Measurements from ENCODE around the gene GHITM. TPM values are rescaled to one million over a fixed set of nuclear protein-coding genes. Genes with fewer than 3 reads are reported as not detected.

The GHITM gene
- total RNA-seq, 6 experiments from 2014 or later = 133 to 231 (median 166) TPM

DNA sequence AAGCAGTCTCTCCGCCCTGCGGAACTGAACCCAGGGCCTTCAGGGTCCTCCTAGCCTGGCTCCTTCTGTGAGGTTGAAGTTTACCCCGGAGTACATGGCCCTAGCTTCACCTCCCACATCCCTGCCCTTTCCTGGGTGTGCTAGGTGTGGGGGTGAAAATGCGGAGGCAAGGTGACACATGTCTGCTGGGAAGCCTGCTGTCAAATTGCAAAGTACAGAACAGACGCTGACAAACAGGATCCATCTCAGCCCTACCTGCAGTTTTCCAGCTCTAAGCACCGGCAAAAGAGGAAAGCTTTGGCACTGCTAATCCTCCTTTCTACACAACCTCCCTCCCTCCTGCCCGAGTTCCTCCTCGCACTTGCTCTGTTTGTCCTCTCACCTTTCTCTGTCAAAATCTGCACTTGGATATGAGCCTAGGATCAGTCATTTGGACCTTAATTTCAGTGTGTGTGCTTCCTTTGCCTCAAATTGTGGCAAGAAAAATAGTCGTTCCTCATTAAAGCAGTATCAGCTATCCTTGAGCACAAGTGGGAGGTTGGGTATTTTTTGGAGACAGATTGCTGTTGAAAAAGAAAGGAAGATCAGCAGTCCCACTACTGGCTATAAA is 19.9 kb downstream of the GHITM start:
- WGBS (ENCODE audit: insufficient coverage, low coverage, low lambda C conversion rate, missing lambda C conversion rate) = 31% methylated on average over 8 of the region's 9 CpGs
- H3K4me3 ChIP-seq = no peak overlapping the region
- H3K4me1 ChIP-seq = no peaks in the 10 kb centered on the region
- H3K27ac ChIP-seq = no peak overlapping the region
- intact Hi-C loops (cut with DNase I) = no loop called here
- H3K36me3 ChIP-seq = peaks cover 0 to under 1% (median 0%) of the 10 kb centered on the region in 4 donors
- DNase-seq (no peak), ATAC-seq (peak in 2 of 4 donors; percentile 25 to 68)
- H3K9me3 ChIP-seq = no peaks in the 10 kb centered on the region
- TF ChIP-seq, protein P1, sequence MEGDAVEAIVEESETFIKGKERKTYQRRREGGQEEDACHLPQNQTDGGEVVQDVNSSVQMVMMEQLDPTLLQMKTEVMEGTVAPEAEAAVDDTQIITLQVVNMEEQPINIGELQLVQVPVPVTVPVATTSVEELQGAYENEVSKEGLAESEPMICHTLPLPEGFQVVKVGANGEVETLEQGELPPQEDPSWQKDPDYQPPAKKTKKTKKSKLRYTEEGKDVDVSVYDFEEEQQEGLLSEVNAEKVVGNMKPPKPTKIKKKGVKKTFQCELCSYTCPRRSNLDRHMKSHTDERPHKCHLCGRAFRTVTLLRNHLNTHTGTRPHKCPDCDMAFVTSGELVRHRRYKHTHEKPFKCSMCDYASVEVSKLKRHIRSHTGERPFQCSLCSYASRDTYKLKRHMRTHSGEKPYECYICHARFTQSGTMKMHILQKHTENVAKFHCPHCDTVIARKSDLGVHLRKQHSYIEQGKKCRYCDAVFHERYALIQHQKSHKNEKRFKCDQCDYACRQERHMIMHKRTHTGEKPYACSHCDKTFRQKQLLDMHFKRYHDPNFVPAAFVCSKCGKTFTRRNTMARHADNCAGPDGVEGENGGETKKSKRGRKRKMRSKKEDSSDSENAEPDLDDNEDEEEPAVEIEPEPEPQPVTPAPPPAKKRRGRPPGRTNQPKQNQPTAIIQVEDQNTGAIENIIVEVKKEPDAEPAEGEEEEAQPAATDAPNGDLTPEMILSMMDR (IDR thresholded peaks at IDR 0.05) = no peak
- TF ChIP-seq POLR2A (IDR thresholded peaks at IDR 0.05) = no peak
- no peaks in the 10 kb centered on the region for H3K27me3 ChIP-seq

DNA sequence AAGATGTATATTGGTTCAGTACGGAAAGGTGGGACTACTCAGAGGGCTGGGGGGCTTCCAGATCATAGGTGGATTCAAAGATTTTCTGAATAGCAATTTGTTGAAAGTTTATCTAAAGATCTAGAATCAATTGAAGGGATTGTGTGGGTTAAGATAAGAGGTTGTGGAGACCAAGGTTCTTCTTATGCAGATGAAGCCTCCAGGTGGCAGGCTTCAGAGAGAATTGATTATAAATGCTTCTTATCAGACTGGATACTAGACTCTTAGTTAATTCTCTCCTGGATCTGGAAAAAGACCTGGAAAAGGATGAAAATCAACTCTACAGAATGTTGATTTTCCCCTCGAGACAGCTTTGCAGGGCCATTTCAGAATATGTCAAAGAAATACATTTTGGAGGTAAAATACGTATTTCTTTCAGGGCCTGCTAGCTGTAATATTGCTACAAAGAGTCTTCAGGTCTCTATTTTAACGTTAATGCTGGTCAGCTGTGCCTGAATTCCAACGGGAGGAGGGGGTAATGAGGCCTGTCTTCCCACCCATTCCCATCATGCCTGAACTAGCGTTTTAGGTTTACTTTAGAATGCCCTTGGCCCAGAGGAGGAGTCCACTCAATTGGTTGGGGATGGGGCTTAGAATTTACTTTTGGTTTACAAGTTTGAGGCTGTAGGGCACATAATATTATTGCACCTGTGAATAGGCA is 21.5 kb downstream of the GHITM start:
- H3K36me3 ChIP-seq = no peaks in the 10 kb centered on the region
- no peaks in the 10 kb centered on the region for H3K9me3 ChIP-seq
- DNase-seq (no peak), ATAC-seq (no peak)
- intact Hi-C loops (cut with DNase I) = no loop called here
- no peak overlapping the region for H3K27ac ChIP-seq
- no peak for TF ChIP-seq POLR2A (IDR thresholded peaks at IDR 0.05)
- TF ChIP-seq, protein P1 (IDR thresholded peaks at IDR 0.05) = no peak
- H3K27me3 ChIP-seq = no peaks in the 10 kb centered on the region
- 37% methylated on average over 6 of the region's 6 CpGs for WGBS (ENCODE audit: insufficient coverage, low coverage, low lambda C conversion rate, missing lambda C conversion rate)
- no peaks in the 10 kb centered on the region for H3K4me1 ChIP-seq
- no peak overlapping the region for H3K4me3 ChIP-seq

- Histone ChIP-seq H3K27me3 (no peaks in the 10 kb centered on the region), H3K36me3 (no peaks in the 10 kb centered on the region), H3K4me1 (no peaks in the 10 kb centered on the region), H3K27ac (no peak overlapping the region), H3K4me3 (no peak overlapping the region), H3K9me3 (no peaks in the 10 kb centered on the region)
- no peak for DNase-seq
- TF ChIP-seq, protein P1 (IDR thresholded peaks at IDR 0.05) = no peak
- TF ChIP-seq POLR2A (IDR thresholded peaks at IDR 0.05) = no peak
- ATAC-seq = no peak
- intact Hi-C loops (cut with DNase I) = no loop called here
- WGBS (ENCODE audit: insufficient coverage, low coverage, low lambda C conversion rate, missing lambda C conversion rate) = 45% methylated on average over 2 of the region's 2 CpGs
Observed at GRCh38 chr10:84163996-84164395, 24.7 kb downstream of the GHITM start.

DNA sequence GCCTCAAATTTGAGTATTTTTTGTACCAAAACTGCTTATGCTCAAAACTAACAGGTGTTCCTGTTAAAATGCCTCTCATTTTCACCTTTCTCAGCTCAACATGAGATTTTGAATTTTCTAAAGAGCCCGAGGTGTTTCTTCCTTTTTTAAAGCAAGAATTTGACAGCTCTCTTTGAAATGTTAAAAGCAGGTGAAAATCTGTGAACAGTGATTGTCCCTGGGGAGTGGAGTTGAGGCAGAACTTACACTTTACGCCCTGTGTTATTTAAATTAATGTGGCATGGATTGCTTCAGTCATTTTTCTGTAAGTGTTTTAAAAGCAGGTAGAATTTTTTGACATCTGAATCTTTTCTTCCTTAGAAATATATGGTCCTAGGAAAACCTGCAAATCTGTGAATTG is 25.1 kb downstream of the GHITM start:
- TF ChIP-seq POLR2A (IDR thresholded peaks at IDR 0.05) = no peak
- TF ChIP-seq, protein P1 (IDR thresholded peaks at IDR 0.05) = no peak
- WGBS (ENCODE audit: insufficient coverage, low coverage, low lambda C conversion rate, missing lambda C conversion rate) = 27% methylated on average over 2 of the region's 2 CpGs

More for the DNA sequence above, 25.1 kb downstream of the GHITM start:
- no peak for DNase-seq
- Histone ChIP-seq H3K9me3 (no peaks in the 10 kb centered on the region), H3K27me3 (no peaks in the 10 kb centered on the region), H3K27ac (no peak overlapping the region), H3K4me3 (no peak overlapping the region), H3K4me1 (no peaks in the 10 kb centered on the region), H3K36me3 (no peaks in the 10 kb centered on the region)
- ATAC-seq = no peak
- intact Hi-C loops (cut with DNase I) = no loop called here
